OCI-LY1 (cell line): ENCODE results near the gene BMPR1B.

Experiments
- H2AFZ ChIP-seq: fragments of 200-600 bp; sonication (generic), shearing (Covaris generic); 2 replicates; pipeline ENCODE4 v1.6.0; 2014; ENCODE audit warnings: antibody characterized with exemption, mild to moderate bottlenecking, low read length
- H3F3A ChIP-seq: fragments of 200-600 bp; sonication (generic), shearing (Covaris generic); 2 replicates; pipeline ENCODE4 v1.6.0; 2014; ENCODE audit warnings: mild to moderate bottlenecking, antibody characterized with exemption, low read length, moderate library complexity; ENCODE audit not compliant: insufficient read depth
- H3K27ac ChIP-seq: fragments of 200-600 bp; sonication (generic); 2 replicates; pipeline ENCODE4 v1.5.1; 2014; ENCODE audit warnings: low read length, mixed run types, mild to moderate bottlenecking, low read depth; ENCODE audit not compliant: poor library complexity, severe bottlenecking
- H3K27me3 ChIP-seq: fragments of 200-600 bp; sonication (generic); 2 replicates; pipeline ENCODE4 v1.6.0; 2014; ENCODE audit warnings: antibody characterized with exemption, mild to moderate bottlenecking, low read length, moderate library complexity; ENCODE audit not compliant: insufficient read depth
- H3K36me3 ChIP-seq: fragments of 200-600 bp; sonication (generic); 2 replicates; pipeline ENCODE4 v1.6.1; 2014; ENCODE audit warnings: mild to moderate bottlenecking, antibody characterized with exemption, low read length, moderate library complexity, mixed read lengths; ENCODE audit not compliant: insufficient read depth
- H3K4me1 ChIP-seq: fragments of 200-600 bp; sonication (generic); 2 replicates; pipeline ENCODE4 v1.5.1; 2014; ENCODE audit warnings: mild to moderate bottlenecking, low read length, moderate library complexity; ENCODE audit not compliant: insufficient read depth, severe bottlenecking
- H3K4me2 ChIP-seq: fragments of 200-600 bp; sonication (generic), shearing (Covaris generic); 2 replicates; pipeline ENCODE4 v1.6.1; 2014; ENCODE audit warnings: low read length
- H3K4me3 ChIP-seq: fragments of 200-600 bp; sonication (generic); 2 replicates; pipeline ENCODE4 v1.5.1; 2014; ENCODE audit warnings: low read length, low read depth, mild to moderate bottlenecking, mixed read lengths; ENCODE audit not compliant: poor library complexity, severe bottlenecking
- H3K79me2 ChIP-seq: fragments of 200-600 bp; shearing (Covaris generic); 2 replicates; pipeline ENCODE4 v1.6.1; 2016; ENCODE audit warnings: mixed run types, low read length, mixed read lengths; ENCODE audit not compliant: insufficient read depth
- H3K9ac ChIP-seq: fragments of 200-600 bp; sonication (generic), shearing (Covaris generic); 2 replicates; pipeline ENCODE4 v1.6.1; 2014; ENCODE audit warnings: mild to moderate bottlenecking, low read length, mixed read lengths
- H3K9me2 ChIP-seq: fragments of 200-600 bp; sonication (generic), shearing (Covaris generic); 2 replicates; pipeline ENCODE4 v1.6.1; 2014; ENCODE audit warnings: low read depth, mild to moderate bottlenecking, low read length, mixed read lengths
- H3K9me3 ChIP-seq: fragments of 200-600 bp; shearing (Covaris generic); 2 replicates; pipeline ENCODE4 v1.6.1; 2014; ENCODE audit warnings: low read length, mixed read lengths
- H4K20me1 ChIP-seq: fragments of 200-600 bp; sonication (generic), shearing (Covaris generic); 2 replicates; pipeline ENCODE4 v1.6.0; 2016; ENCODE audit warnings: mild to moderate bottlenecking, low read length; ENCODE audit not compliant: insufficient read depth
- CTCF ChIP-seq: fragments of 200-600 bp; sonication (generic), shearing (Covaris generic); IDR thresholded peaks from 2 replicates; pipeline ENCODE4 v1.5.1; 2017; ENCODE audit warnings: mild to moderate bottlenecking, antibody characterized with exemption, low read length, moderate library complexity, mixed read lengths
- EZH2 ChIP-seq: fragments of 200-600 bp; sonication (generic), shearing (Covaris generic); IDR thresholded peaks from 2 replicates; pipeline ENCODE4 v1.8.0; 2017; ENCODE audit warnings: borderline replicate concordance, mixed run types, mild to moderate bottlenecking, antibody characterized with exemption, low read length, moderate library complexity, mixed read lengths

Gene BMPR1B

GRCh38 chr4:95044324-95044837 lies 286.6 kb downstream of the BMPR1B start:
- H3F3A ChIP-seq: no peaks in the 10 kb centered on the region
- no peak for TF ChIP-seq EZH2
- TF ChIP-seq CTCF: no peak
- H3K27ac ChIP-seq: no peak overlapping the region
- no peak overlapping the region for H2AFZ ChIP-seq
- H3K9me3 ChIP-seq: no peaks in the 10 kb centered on the region
- no peaks in the 10 kb centered on the region for H4K20me1 ChIP-seq
- no peaks in the 10 kb centered on the region for H3K79me2 ChIP-seq
- no peak overlapping the region for H3K4me3 ChIP-seq
- H3K36me3 ChIP-seq: no peaks in the 10 kb centered on the region
- no peak overlapping the region for H3K9ac ChIP-seq
- no peaks in the 10 kb centered on the region for H3K27me3 ChIP-seq
- H3K4me2 ChIP-seq: no peak overlapping the region
- no peaks in the 10 kb centered on the region for H3K4me1 ChIP-seq
- no peaks in the 10 kb centered on the region for H3K9me2 ChIP-seq

DNA sequence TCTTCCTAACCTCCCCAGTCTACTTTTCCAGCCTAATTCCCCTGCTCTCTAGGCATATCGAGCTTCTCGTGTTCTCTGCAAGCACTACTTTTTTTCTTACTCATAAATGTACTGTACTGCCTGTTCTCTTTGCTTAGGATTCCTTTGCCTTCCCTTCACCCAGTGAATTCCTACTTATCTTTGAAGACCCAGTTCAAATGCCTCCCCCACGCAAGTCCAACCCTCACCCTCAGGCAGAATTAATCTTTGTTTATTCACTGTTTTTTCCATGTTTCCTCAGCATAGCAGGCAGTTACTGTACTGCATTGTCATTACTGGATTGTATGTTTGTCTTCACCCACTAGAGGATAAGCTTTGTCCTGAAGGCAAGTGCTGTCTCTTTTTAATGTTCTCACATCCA lies 287.7 kb downstream of the BMPR1B start:
- no peak overlapping the region for H3K4me2 ChIP-seq
- H3F3A ChIP-seq: no peaks in the 10 kb centered on the region
- H2AFZ ChIP-seq: no peak overlapping the region
- no peaks in the 10 kb centered on the region for H4K20me1 ChIP-seq
- H3K4me3 ChIP-seq: no peak overlapping the region
- H3K9me2 ChIP-seq: no peaks in the 10 kb centered on the region
- no peaks in the 10 kb centered on the region for H3K27me3 ChIP-seq
- H3K9ac ChIP-seq: no peak overlapping the region
- H3K4me1 ChIP-seq: no peaks in the 10 kb centered on the region
- H3K27ac ChIP-seq: no peak overlapping the region
- H3K9me3 ChIP-seq: no peaks in the 10 kb centered on the region
- H3K36me3 ChIP-seq: no peaks in the 10 kb centered on the region
- TF ChIP-seq EZH2: no peak
- TF ChIP-seq CTCF: no peak
- no peaks in the 10 kb centered on the region for H3K79me2 ChIP-seq

- Histone ChIP-seq H3K27me3 (no peaks in the 10 kb centered on the region), H3F3A (no peaks in the 10 kb centered on the region), H3K4me3 (no peak overlapping the region), H2AFZ (no peak overlapping the region), H3K4me1 (no peaks in the 10 kb centered on the region), H3K9me2 (no peaks in the 10 kb centered on the region), H4K20me1 (no peaks in the 10 kb centered on the region), H3K27ac (no peak overlapping the region), H3K36me3 (no peaks in the 10 kb centered on the region), H3K9me3 (no peaks in the 10 kb centered on the region), H3K4me2 (no peak overlapping the region), H3K79me2 (no peaks in the 10 kb centered on the region), H3K9ac (no peak overlapping the region)
- TF ChIP-seq EZH2 (no peak), CTCF (no peak)
These were observed 290.5 kb downstream of the BMPR1B start for GRCh38 chr4:95048296-95048695.
